ENCODE measurements around the gene BRD2. TPM values are rescaled to one million over a fixed set of nuclear protein-coding genes. Genes with fewer than 3 reads are reported as not detected.

The BRD2 gene
- total RNA-seq, 1 donor from 2014 or later = 166 TPM

DNA sequence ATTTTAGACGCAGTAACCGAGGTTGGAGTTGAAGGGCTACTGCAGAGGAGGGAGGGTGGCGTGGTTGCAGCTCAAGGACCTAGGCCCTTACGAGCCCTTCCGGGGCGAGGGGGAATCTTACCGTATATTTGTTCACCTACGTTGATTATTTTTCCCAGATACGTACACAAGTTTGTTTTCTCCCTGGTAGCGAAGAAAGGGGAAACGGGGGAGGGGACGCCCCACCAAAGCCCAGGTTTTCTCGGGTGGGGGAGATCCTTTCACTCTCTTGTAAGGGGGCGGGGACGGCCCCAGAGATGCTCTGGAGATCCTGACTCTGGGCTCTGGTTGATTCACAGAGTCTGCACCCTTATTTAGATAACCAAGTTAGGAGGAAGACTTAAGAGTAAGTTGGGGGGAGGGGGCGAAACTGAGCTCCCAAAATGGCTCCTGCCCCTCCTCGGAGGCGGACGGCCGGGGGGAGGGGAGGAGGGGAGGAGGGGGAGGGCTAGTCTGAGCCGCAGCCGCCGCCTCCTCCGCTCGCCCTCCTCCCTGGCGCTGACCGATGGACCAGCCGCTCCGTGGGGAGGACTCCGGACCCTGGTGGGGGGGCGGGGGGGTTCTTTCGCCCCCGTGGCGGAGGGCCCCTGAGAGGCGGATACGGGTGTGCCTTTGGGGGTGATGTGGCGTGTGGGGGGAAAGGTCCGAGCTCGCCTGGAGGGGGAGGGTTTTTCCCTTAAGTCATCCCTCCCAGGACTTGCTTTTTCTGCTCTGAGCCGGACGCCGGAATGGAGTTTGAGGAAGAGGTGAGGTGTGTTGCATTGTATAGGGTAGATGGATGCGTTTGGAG is 2.2 kb downstream of the BRD2 start:
- DNase-seq (ENCODE audit: extremely low spot score, unreplicated experiment) = peak; percentile 94
- Mint-ChIP-seq H3K4me1 (ENCODE audit: unreplicated experiment) (peaks cover 31% of the 10 kb centered on the region), H3K4me3 (ENCODE audit: unreplicated experiment) (peak overlapping the region; percentile 91), H3K36me3 (ENCODE audit: unreplicated experiment) (peaks cover 37% of the 10 kb centered on the region), H3K27ac (ENCODE audit: unreplicated experiment) (peak overlapping the region; percentile 100), H3K9me3 (ENCODE audit: unreplicated experiment) (no peaks in the 10 kb centered on the region), H3K27me3 (ENCODE audit: unreplicated experiment) (no peaks in the 10 kb centered on the region)
- TF ChIP-seq, protein P1, sequence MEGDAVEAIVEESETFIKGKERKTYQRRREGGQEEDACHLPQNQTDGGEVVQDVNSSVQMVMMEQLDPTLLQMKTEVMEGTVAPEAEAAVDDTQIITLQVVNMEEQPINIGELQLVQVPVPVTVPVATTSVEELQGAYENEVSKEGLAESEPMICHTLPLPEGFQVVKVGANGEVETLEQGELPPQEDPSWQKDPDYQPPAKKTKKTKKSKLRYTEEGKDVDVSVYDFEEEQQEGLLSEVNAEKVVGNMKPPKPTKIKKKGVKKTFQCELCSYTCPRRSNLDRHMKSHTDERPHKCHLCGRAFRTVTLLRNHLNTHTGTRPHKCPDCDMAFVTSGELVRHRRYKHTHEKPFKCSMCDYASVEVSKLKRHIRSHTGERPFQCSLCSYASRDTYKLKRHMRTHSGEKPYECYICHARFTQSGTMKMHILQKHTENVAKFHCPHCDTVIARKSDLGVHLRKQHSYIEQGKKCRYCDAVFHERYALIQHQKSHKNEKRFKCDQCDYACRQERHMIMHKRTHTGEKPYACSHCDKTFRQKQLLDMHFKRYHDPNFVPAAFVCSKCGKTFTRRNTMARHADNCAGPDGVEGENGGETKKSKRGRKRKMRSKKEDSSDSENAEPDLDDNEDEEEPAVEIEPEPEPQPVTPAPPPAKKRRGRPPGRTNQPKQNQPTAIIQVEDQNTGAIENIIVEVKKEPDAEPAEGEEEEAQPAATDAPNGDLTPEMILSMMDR (IDR thresholded peaks at IDR 0.05) = peak; percentile 4

GRCh38 chr6:32971242-32971580 is 2.8 kb downstream of the BRD2 start:
- Mint-ChIP-seq H3K27me3 (ENCODE audit: unreplicated experiment) (no peaks in the 10 kb centered on the region), H3K27ac (ENCODE audit: unreplicated experiment) (peak overlapping the region; percentile 100), H3K9me3 (ENCODE audit: unreplicated experiment) (no peaks in the 10 kb centered on the region), H3K4me1 (ENCODE audit: unreplicated experiment) (peaks cover 33% of the 10 kb centered on the region), H3K4me3 (ENCODE audit: unreplicated experiment) (peak overlapping the region; percentile 91), H3K36me3 (ENCODE audit: unreplicated experiment) (peaks cover 43% of the 10 kb centered on the region)
- TF ChIP-seq, protein P1 (IDR thresholded peaks at IDR 0.05) = no peak
- no peak for DNase-seq (ENCODE audit: extremely low spot score, unreplicated experiment)

DNA sequence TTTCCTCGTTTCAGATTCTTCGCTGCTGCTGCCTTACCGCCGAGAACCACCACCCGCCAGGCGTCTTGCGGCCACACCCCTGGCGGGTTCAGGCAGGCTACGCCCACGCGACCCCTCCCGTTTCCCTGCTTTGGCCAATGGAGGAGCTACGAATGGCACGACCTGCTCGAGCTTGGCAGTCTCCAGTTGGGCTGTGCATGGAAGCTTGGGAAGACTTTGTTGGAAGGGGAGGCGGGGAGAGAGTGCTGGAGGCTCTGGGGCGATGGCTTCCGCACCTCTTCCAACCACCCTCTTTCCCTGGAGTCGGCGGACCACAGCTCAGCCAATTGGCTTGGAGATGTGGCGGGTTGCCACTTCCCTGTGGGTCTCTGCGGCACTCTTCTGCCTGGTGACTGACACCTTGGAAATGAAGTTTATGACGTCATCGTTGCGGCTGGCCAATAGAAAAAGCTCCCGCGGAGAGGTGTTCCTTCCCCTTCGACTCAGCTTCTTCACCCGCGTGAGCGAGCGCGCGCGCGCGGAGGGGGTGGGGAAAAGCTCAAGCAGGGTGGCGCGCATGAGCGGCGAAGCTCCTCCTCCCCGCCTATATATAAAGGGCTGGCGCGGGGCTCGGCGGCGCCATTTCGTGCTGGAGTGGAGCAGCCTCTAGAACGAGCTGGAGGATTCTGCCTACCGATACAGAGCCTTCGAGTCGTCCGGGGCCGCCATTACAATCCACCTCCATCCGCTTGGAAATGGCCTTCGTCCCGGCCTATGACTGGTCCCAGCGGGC is 3.4 kb downstream of the BRD2 start:
- peak; percentile 100 for DNase-seq (ENCODE audit: extremely low spot score, unreplicated experiment)
- Mint-ChIP-seq H3K4me3 (ENCODE audit: unreplicated experiment) (peak overlapping the region; percentile 91), H3K36me3 (ENCODE audit: unreplicated experiment) (peaks cover 48% of the 10 kb centered on the region), H3K27ac (ENCODE audit: unreplicated experiment) (peak overlapping the region; percentile 100), H3K4me1 (ENCODE audit: unreplicated experiment) (peaks cover 35% of the 10 kb centered on the region), H3K9me3 (ENCODE audit: unreplicated experiment) (no peaks in the 10 kb centered on the region), H3K27me3 (ENCODE audit: unreplicated experiment) (no peaks in the 10 kb centered on the region)
- TF ChIP-seq, protein P1 (IDR thresholded peaks at IDR 0.05) = no peak

DNA sequence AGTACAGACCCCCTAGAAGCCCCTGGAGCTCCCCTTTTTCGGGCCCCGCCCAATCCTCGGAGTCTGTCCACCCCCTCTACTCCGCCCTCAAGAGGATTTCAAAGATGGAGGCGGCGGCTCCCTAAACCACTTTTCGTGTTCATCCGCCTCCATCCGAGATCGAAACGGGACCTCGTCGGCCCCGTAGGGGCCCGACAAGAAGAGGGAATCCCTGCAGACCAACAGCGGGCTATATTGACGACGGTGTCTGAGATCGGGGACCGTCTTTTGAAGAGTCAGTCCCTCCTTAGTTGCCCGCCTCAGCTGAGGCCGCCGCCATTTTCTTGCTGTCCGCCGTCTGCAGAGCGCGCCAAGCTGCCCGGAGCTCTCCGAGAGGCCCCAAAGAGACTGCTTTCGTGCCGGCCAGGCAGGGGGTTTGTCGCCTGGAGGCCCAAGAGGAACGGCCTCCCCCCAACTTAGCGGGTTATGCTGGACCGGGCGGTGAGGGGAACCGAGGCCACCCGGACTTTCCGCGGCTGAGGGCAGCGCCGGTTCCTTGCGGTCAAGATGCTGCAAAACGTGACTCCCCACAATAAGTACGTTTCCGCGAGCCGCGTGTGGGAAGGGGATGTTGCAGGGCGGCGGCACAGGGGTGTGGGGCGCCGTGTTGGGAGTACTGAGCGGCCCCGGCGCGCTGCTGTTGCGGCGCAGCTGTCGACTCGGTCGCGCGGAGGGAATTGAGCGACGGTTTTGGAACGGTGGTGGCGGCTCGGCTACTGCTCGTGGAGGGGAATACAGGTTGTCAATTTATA is 4.2 kb downstream of the BRD2 start:
- peak overlapping the region; percentile 100 for H3K27ac Mint-ChIP-seq (ENCODE audit: unreplicated experiment)
- H3K9me3 Mint-ChIP-seq (ENCODE audit: unreplicated experiment) = no peaks in the 10 kb centered on the region
- H3K36me3 Mint-ChIP-seq (ENCODE audit: unreplicated experiment) = peaks cover 56% of the 10 kb centered on the region
- H3K27me3 Mint-ChIP-seq (ENCODE audit: unreplicated experiment) = no peaks in the 10 kb centered on the region
- DNase-seq (ENCODE audit: extremely low spot score, unreplicated experiment) = no peak
- H3K4me3 Mint-ChIP-seq (ENCODE audit: unreplicated experiment) = peak overlapping the region; percentile 91
- TF ChIP-seq, protein P1 (IDR thresholded peaks at IDR 0.05) = no peak
- H3K4me1 Mint-ChIP-seq (ENCODE audit: unreplicated experiment) = peaks cover 33% of the 10 kb centered on the region
